Loucy (cell line): ENCODE data around the gene GTPBP2.

Source experiments
- H2AFZ ChIP-seq: fragments of 200-600 bp; sonication (generic); 2 replicates; pipeline ENCODE4 v1.6.0; 2016; ENCODE audit warnings: antibody characterized with exemption, mild to moderate bottlenecking, low read length, moderate library complexity
- H3F3A ChIP-seq: fragments of 200-600 bp; 2 replicates; pipeline ENCODE4 v1.6.0; 2016; ENCODE audit warnings: antibody characterized with exemption, low read depth, mild to moderate bottlenecking
- H3K27me3 ChIP-seq: fragments of 200-600 bp; sonication (generic); 2 replicates; pipeline ENCODE4 v1.6.1; 2014; ENCODE audit warnings: low read length, mild to moderate bottlenecking; ENCODE audit not compliant: insufficient read depth, poor library complexity, severe bottlenecking
- H3K36me3 ChIP-seq: fragments of 200-600 bp; sonication (generic); 2 replicates; pipeline ENCODE4 v1.6.1; 2016; ENCODE audit warnings: low read length; ENCODE audit not compliant: insufficient read depth
- H3K4me1 ChIP-seq: fragments of 200-600 bp; sonication (generic); 2 replicates; pipeline ENCODE4 v1.5.1; 2014; ENCODE audit warnings: low read length, mild to moderate bottlenecking; ENCODE audit not compliant: insufficient read depth, poor library complexity, severe bottlenecking
- H3K4me2 ChIP-seq: fragments of 200-600 bp; sonication (generic); 2 replicates; pipeline ENCODE4 v1.6.0; 2014; ENCODE audit warnings: antibody characterized with exemption, low read length, low read depth, mild to moderate bottlenecking; ENCODE audit not compliant: poor library complexity, severe bottlenecking
- H3K4me3 ChIP-seq: fragments of 200-600 bp; sonication (generic); 2 replicates; pipeline ENCODE4 v1.5.1; 2014; ENCODE audit warnings: low read length, mild to moderate bottlenecking, mixed read lengths; ENCODE audit not compliant: poor library complexity, severe bottlenecking
- H3K79me2 ChIP-seq: fragments of 200-600 bp; sonication (generic); 2 replicates; pipeline ENCODE4 v1.6.1; 2014; ENCODE audit warnings: low read length; ENCODE audit not compliant: insufficient read depth
- H3K9ac ChIP-seq: fragments of 200-600 bp; sonication (generic); 2 replicates; pipeline ENCODE4 v1.6.0; 2014; ENCODE audit warnings: mild to moderate bottlenecking, low read depth, low read length, moderate library complexity; ENCODE audit not compliant: poor library complexity, severe bottlenecking
- H3K9me2 ChIP-seq: fragments of 200-600 bp; sonication (generic); replicated peaks from 2 replicates; pipeline ENCODE4 v1.6.1; 2016; ENCODE audit warnings: low read depth, low read length, mixed read lengths
- H3K9me3 ChIP-seq: fragments of 200-600 bp; sonication (generic); 2 replicates; pipeline ENCODE4 v1.6.1; 2014; ENCODE audit warnings: mild to moderate bottlenecking, antibody characterized with exemption, low read length, low read depth; ENCODE audit not compliant: insufficient read depth
- H4K20me1 ChIP-seq: fragments of 200-600 bp; sonication (generic); 2 replicates; pipeline ENCODE4 v1.6.0; 2014; ENCODE audit warnings: antibody characterized with exemption, low read length, mild to moderate bottlenecking; ENCODE audit not compliant: insufficient read depth, poor library complexity, severe bottlenecking
- CTCF ChIP-seq: fragments of 200-600 bp; sonication (generic); conservative IDR thresholded peaks from 2 replicates; pipeline ENCODE4 v1.5.1; 2014; ENCODE audit warnings: mild to moderate bottlenecking, antibody characterized with exemption, low read length
- EZH2phosphoT487 ChIP-seq: fragments of 200-600 bp; IDR thresholded peaks from 2 replicates; pipeline ENCODE4 v1.6.1; 2018; ENCODE audit warnings: antibody characterized with exemption, mild to moderate bottlenecking, moderate library complexity, borderline replicate concordance

GTPBP2 gene

GRCh38 chr6:43673444-43674084 lies 44.5 kb upstream of the GTPBP2 start:
- Histone ChIP-seq H3K4me1 (no peaks in the 10 kb centered on the region), H3K9ac (no peak overlapping the region), H3K36me3 (peaks cover 74% of the 10 kb centered on the region; the same call in 1 of the 2 replicates)

GRCh38 chr6:43671801-43672690 lies 43.0 kb upstream of the GTPBP2 start:
- Histone ChIP-seq H3K36me3 (peaks cover 59% of the 10 kb centered on the region; the same call in 1 of the 2 replicates), H3K79me2 (no peaks in the 10 kb centered on the region), H4K20me1 (no peaks in the 10 kb centered on the region), H3K4me1 (peaks cover 3% of the 10 kb centered on the region), H3K4me3 (no peak overlapping the region), H3K9ac (no peak overlapping the region), H3F3A (no peaks in the 10 kb centered on the region), H3K9me2 (no peaks in the 10 kb centered on the region), H3K4me2 (no peak overlapping the region), H3K27me3 (no peaks in the 10 kb centered on the region), H2AFZ (no peak overlapping the region), H3K9me3 (no peaks in the 10 kb centered on the region)
- no peak for TF ChIP-seq CTCF
- TF ChIP-seq EZH2phosphoT487 = no peak

More at GRCh38 chr6:43673444-43674084, 44.5 kb upstream of the GTPBP2 start:
- no peak overlapping the region for H2AFZ ChIP-seq
- no peak for TF ChIP-seq CTCF
- no peak for TF ChIP-seq EZH2phosphoT487
- no peaks in the 10 kb centered on the region for H4K20me1 ChIP-seq
- H3K4me2 ChIP-seq = no peak overlapping the region
- H3K27me3 ChIP-seq = no peaks in the 10 kb centered on the region
- H3K79me2 ChIP-seq = no peaks in the 10 kb centered on the region
- H3K4me3 ChIP-seq = no peak overlapping the region
- H3K9me2 ChIP-seq = no peaks in the 10 kb centered on the region
- H3F3A ChIP-seq = no peaks in the 10 kb centered on the region
- no peaks in the 10 kb centered on the region for H3K9me3 ChIP-seq

GRCh38 chr6:43671011-43671800 lies 42.1 kb upstream of the GTPBP2 start:
- Histone ChIP-seq H3K4me1 (peaks cover 3% of the 10 kb centered on the region), H4K20me1 (no peaks in the 10 kb centered on the region)
- TF ChIP-seq CTCF = no peak
- no peak for TF ChIP-seq EZH2phosphoT487

More at GRCh38 chr6:43671011-43671800, 42.1 kb upstream of the GTPBP2 start:
- no peak overlapping the region for H2AFZ ChIP-seq
- H3F3A ChIP-seq = no peaks in the 10 kb centered on the region
- H3K9me3 ChIP-seq = no peaks in the 10 kb centered on the region
- no peak overlapping the region for H3K9ac ChIP-seq
- H3K27me3 ChIP-seq = no peaks in the 10 kb centered on the region
- no peaks in the 10 kb centered on the region for H3K79me2 ChIP-seq
- no peak overlapping the region for H3K4me3 ChIP-seq
- no peak overlapping the region for H3K4me2 ChIP-seq
- no peaks in the 10 kb centered on the region for H3K9me2 ChIP-seq
- H3K36me3 ChIP-seq = peaks cover 51% of the 10 kb centered on the region; the same call in 1 of the 2 replicates
